OCI-LY7 (cell line): ENCODE data around the gene NOL6.

ENCODE experiments used
- EZH2phosphoT487 ChIP-seq: fragments of 200-600 bp; sonication (generic); IDR thresholded peaks from 2 replicates; pipeline ENCODE4 v1.6.1; 2018; ENCODE audit warnings: low read depth, borderline replicate concordance, mild to moderate bottlenecking, mixed run types, antibody characterized with exemption, low read length, moderate library complexity, mixed read lengths
- TF ChIP-seq, protein P1 (sequence below): fragments of 200-600 bp; sonication (generic); conservative IDR thresholded peaks from 2 replicates; pipeline ENCODE4 v1.5.1; 2014; ENCODE audit warnings: mild to moderate bottlenecking, antibody characterized with exemption, low read length, moderate library complexity, mixed read lengths

DNA sequence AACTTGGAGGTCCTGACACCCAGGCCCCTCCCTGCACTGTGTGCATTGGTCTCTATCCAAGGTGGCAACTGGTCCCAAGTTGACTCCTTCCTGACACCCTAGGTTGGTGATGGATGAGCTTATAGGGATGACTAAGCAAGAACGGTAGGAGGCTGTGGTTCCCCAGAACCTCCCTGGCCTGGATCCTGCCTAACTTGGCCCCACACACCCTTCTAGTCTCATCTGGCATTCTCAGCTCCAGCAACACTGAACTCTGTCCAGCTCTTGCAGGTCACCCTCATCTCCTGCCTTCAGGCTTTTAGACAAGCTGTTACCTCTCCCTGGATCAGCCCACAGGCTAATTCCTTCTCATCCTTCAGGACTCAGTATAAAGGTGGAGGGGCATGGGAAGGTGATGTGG is 42.8 kb downstream of the NOL6 start:
- TF ChIP-seq, protein P1, sequence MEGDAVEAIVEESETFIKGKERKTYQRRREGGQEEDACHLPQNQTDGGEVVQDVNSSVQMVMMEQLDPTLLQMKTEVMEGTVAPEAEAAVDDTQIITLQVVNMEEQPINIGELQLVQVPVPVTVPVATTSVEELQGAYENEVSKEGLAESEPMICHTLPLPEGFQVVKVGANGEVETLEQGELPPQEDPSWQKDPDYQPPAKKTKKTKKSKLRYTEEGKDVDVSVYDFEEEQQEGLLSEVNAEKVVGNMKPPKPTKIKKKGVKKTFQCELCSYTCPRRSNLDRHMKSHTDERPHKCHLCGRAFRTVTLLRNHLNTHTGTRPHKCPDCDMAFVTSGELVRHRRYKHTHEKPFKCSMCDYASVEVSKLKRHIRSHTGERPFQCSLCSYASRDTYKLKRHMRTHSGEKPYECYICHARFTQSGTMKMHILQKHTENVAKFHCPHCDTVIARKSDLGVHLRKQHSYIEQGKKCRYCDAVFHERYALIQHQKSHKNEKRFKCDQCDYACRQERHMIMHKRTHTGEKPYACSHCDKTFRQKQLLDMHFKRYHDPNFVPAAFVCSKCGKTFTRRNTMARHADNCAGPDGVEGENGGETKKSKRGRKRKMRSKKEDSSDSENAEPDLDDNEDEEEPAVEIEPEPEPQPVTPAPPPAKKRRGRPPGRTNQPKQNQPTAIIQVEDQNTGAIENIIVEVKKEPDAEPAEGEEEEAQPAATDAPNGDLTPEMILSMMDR, result no peak
- no peak for TF ChIP-seq EZH2phosphoT487
